HepG2 (cell line): ENCODE measurements around the gene ARFGAP1. TPM values are rescaled to one million over a fixed set of nuclear protein-coding genes. Genes with fewer than 3 reads are reported as not detected.

ENCODE experiments used
- FOXJ3 ChIP-seq: sonication (generic); formaldehyde crosslinking; IDR thresholded peaks from 2 replicates; pipeline ENCODE4 v1.4.0; 2020; ENCODE audit warnings: missing genetic modification reagents, mild to moderate bottlenecking, borderline replicate concordance
- IRX3 ChIP-seq: sonication (generic); formaldehyde crosslinking; IDR thresholded peaks from 2 replicates; pipeline ENCODE4 v1.8.1; 2023; ENCODE audit warnings: mild to moderate bottlenecking, low read depth, missing genetic modification reagents, borderline replicate concordance
- NFIB ChIP-seq: sonication (generic); formaldehyde crosslinking; IDR thresholded peaks from 2 replicates; pipeline ENCODE4 v1.9.0; 2021; ENCODE audit warnings: missing genetic modification reagents, mild to moderate bottlenecking, borderline replicate concordance
- NRL ChIP-seq: sonication (generic); formaldehyde crosslinking; IDR thresholded peaks from 2 replicates; pipeline ENCODE4 v1.5.0; 2020; ENCODE audit warnings: missing genetic modification reagents, mild to moderate bottlenecking, moderate library complexity, borderline replicate concordance
- SALL1 ChIP-seq: sonication (generic); formaldehyde crosslinking; IDR thresholded peaks from 2 replicates; pipeline ENCODE4 v1.8.0; 2022; ENCODE audit warnings: mild to moderate bottlenecking, missing genetic modification reagents
- THAP11 ChIP-seq: IDR thresholded peaks from 2 replicates; pipeline ENCODE4 v1.6.1; 2016; ENCODE audit warnings: missing biosample characterization, missing genetic modification reagents
- YY1 ChIP-seq: IDR thresholded peaks from 2 replicates; pipeline ENCODE4 v1.6.1; 2011; ENCODE audit warnings: low read length, low read depth, moderate library complexity, mild to moderate bottlenecking; ENCODE audit not compliant: insufficient read depth, insufficient replicate concordance
- ZMYM4 ChIP-seq: sonication (generic); formaldehyde crosslinking; IDR thresholded peaks from 2 replicates; pipeline ENCODE4 v1.8.1; 2023; ENCODE audit warnings: mild to moderate bottlenecking, missing genetic modification reagents
- ZNF333 ChIP-seq: sonication (generic); formaldehyde crosslinking; IDR thresholded peaks from 2 replicates; pipeline ENCODE4 v1.4.0; 2020; ENCODE audit warnings: mild to moderate bottlenecking, missing genetic modification reagents, borderline replicate concordance
- ZSCAN12 ChIP-seq: sonication (generic); formaldehyde crosslinking; IDR thresholded peaks from 2 replicates; pipeline ENCODE4 v1.9.0; 2021; ENCODE audit warnings: mild to moderate bottlenecking, missing genetic modification reagents
- polyA plus RNA-seq, 8 experiments: library from polyadenylated mRNA; depleted of rRNA in 3 of 8; stranded (reverse) in 7 of 8; unstranded in 1 of 8; fragments of >200 nt; fragmentation: Illumina TruSeq in 4 of 8; extraction: Trizol in 4 of 8; gene quantifications; 2 replicates each; pipeline versions ENCODE4 v1.2.1 to v1.2.3, GENCODE V29; 2011 to 2016; ENCODE audit warnings: low read depth in 4 of 8, missing spikeins in 1 of 8, mixed read lengths in 1 of 8; ENCODE audit not compliant: insufficient read depth in 1 of 8
- total RNA-seq, 5 experiments: library from RNA; depleted of rRNA; stranded (reverse); fragments of >200 nt; fragmentation: Illumina TruSeq; extraction: Trizol; gene quantifications; 2 replicates each; pipeline ENCODE4 v1.2.3, GENCODE V29; 2016; ENCODE audit warnings: low read depth in 1 of 5
- TF ChIP-seq, protein P1 (sequence below): sonication (generic); formaldehyde crosslinking; IDR thresholded peaks from 2 replicates; pipeline ENCODE4 v1.9.0; 2022; ENCODE audit warnings: missing genetic modification reagents, mild to moderate bottlenecking, borderline replicate concordance
- TF ChIP-seq, protein P2 (sequence below): sonication (generic); formaldehyde crosslinking; IDR thresholded peaks from 2 replicates; pipeline ENCODE4 v1.4.0; 2020; ENCODE audit warnings: missing genetic modification reagents
- TF ChIP-seq, protein P3 (sequence below): sonication (generic); formaldehyde crosslinking; IDR thresholded peaks from 2 replicates; pipeline ENCODE4 v1.5.1; 2020; ENCODE audit warnings: missing genetic modification reagents, mild to moderate bottlenecking, borderline replicate concordance

ARFGAP1 gene
- total and polyA plus RNA-seq, 2 of the 13 experiments (the other 11 are each of a cell fraction or from before 2014, with no cell fraction given) = 132 TPM

DNA sequence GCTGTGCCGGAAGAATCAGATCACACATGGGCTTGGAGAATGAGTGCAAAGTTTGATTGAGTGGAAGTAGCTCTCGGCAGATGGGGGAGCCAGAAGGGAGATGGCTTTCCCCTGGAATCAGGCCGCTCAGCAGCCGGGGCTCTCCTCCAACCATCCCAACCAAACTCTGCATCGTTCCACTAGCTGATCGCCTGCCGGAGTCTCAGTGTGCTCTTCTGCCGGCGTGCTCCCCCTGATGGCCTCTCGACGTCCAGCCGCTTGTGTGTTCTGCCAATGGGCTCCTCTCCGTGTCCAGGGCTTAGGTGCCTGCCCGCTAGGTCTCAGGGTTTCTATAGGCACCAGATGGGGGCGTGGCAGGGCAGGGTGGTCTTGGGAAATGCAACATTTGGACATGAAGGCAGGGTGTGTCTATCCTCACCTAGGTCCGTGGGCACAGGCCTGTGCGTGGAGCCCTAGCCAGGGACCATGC lies 41.8 kb upstream of the ARFGAP1 start (continued):
- TF ChIP-seq, protein P1, sequence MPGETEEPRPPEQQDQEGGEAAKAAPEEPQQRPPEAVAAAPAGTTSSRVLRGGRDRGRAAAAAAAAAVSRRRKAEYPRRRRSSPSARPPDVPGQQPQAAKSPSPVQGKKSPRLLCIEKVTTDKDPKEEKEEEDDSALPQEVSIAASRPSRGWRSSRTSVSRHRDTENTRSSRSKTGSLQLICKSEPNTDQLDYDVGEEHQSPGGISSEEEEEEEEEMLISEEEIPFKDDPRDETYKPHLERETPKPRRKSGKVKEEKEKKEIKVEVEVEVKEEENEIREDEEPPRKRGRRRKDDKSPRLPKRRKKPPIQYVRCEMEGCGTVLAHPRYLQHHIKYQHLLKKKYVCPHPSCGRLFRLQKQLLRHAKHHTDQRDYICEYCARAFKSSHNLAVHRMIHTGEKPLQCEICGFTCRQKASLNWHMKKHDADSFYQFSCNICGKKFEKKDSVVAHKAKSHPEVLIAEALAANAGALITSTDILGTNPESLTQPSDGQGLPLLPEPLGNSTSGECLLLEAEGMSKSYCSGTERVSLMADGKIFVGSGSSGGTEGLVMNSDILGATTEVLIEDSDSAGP (CRISPR knock-in tag) = peak; percentile 77
- peak; percentile 70 for TF ChIP-seq SALL1 (CRISPR knock-in tag)
- no peak for TF ChIP-seq IRX3 (CRISPR knock-in tag)
- 0 out of 2 replicates have a peak, but pooled peaks have one; percentile 48 for TF ChIP-seq THAP11 (CRISPR knock-in tag)
- TF ChIP-seq ZMYM4 (CRISPR knock-in tag) = no peak
- TF ChIP-seq, protein P2, sequence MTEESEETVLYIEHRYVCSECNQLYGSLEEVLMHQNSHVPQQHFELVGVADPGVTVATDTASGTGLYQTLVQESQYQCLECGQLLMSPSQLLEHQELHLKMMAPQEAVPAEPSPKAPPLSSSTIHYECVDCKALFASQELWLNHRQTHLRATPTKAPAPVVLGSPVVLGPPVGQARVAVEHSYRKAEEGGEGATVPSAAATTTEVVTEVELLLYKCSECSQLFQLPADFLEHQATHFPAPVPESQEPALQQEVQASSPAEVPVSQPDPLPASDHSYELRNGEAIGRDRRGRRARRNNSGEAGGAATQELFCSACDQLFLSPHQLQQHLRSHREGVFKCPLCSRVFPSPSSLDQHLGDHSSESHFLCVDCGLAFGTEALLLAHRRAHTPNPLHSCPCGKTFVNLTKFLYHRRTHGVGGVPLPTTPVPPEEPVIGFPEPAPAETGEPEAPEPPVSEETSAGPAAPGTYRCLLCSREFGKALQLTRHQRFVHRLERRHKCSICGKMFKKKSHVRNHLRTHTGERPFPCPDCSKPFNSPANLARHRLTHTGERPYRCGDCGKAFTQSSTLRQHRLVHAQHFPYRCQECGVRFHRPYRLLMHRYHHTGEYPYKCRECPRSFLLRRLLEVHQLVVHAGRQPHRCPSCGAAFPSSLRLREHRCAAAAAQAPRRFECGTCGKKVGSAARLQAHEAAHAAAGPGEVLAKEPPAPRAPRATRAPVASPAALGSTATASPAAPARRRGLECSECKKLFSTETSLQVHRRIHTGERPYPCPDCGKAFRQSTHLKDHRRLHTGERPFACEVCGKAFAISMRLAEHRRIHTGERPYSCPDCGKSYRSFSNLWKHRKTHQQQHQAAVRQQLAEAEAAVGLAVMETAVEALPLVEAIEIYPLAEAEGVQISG (CRISPR knock-in tag) = peak; percentile 35; the same call in 1 of the 2 replicates
- TF ChIP-seq, protein P3, sequence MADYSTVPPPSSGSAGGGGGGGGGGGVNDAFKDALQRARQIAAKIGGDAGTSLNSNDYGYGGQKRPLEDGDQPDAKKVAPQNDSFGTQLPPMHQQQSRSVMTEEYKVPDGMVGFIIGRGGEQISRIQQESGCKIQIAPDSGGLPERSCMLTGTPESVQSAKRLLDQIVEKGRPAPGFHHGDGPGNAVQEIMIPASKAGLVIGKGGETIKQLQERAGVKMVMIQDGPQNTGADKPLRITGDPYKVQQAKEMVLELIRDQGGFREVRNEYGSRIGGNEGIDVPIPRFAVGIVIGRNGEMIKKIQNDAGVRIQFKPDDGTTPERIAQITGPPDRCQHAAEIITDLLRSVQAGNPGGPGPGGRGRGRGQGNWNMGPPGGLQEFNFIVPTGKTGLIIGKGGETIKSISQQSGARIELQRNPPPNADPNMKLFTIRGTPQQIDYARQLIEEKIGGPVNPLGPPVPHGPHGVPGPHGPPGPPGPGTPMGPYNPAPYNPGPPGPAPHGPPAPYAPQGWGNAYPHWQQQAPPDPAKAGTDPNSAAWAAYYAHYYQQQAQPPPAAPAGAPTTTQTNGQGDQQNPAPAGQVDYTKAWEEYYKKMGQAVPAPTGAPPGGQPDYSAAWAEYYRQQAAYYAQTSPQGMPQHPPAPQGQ (CRISPR knock-in tag) = no peak
- TF ChIP-seq ZNF333 = no peak
- peak; percentile 61; the same call in 1 of the 2 replicates for TF ChIP-seq NRL
- no peak for TF ChIP-seq FOXJ3 (CRISPR knock-in tag)
- TF ChIP-seq ZSCAN12 (CRISPR knock-in tag) = no peak
- TF ChIP-seq NFIB (CRISPR knock-in tag) = no peak
- TF ChIP-seq YY1 = peak; percentile 57
- TF ChIP-seq, all 625 proteins: peak for 91
